DLD1 (cell line): Measurements from ENCODE around the gene COL26A1.
"Not testable (repeated sequence)": the region's sequence is repeated elsewhere in the genome, so short reads cannot be mapped to it uniquely, and the experiment has no call there.

Source experiments
- in situ Hi-C: cut with HindIII; loops from 2 replicates; pipeline ENCODE4 v1.10.0; 2017; ENCODE audit warnings: low sequenced_read_pairs

The COL26A1 gene

GRCh38 chr7:101436857-101437576, 74.3 kb downstream of the COL26A1 start:
- in situ Hi-C loops, result no loop called here

- in situ Hi-C loops, result no loop called here
Measured at GRCh38 chr7:101441890-101442289, 79.2 kb downstream of the COL26A1 start.

GRCh38 chr7:101442426-101443070, 79.9 kb downstream of the COL26A1 start:
- in situ Hi-C loops, result no loop called here

GRCh38 chr7:101450064-101450463, 87.4 kb downstream of the COL26A1 start:
- in situ Hi-C loops, result no loop called here

GRCh38 chr7:101453617-101454016, 90.9 kb downstream of the COL26A1 start:
- in situ Hi-C loops, result no loop called here

GRCh38 chr7:101457001-101457750, 94.5 kb downstream of the COL26A1 start:
- in situ Hi-C loops, result no loop called here

GRCh38 chr7:101465131-101465530, 102.5 kb downstream of the COL26A1 start:
- in situ Hi-C loops, result no loop called here

GRCh38 chr7:101465576-101466196, 103.0 kb downstream of the COL26A1 start:
- in situ Hi-C loops, result no loop called here

- in situ Hi-C loops, result no loop called here
Measured at GRCh38 chr7:101466871-101467270, 104.2 kb downstream of the COL26A1 start.

GRCh38 chr7:101468546-101469275, 106.0 kb downstream of the COL26A1 start:
- in situ Hi-C loops, result no loop called here

GRCh38 chr7:101470668-101471487, 108.2 kb downstream of the COL26A1 start:
- in situ Hi-C loops, result no loop called here

GRCh38 chr7:101474178-101474577, 111.5 kb downstream of the COL26A1 start:
- in situ Hi-C loops, result no loop called here

- in situ Hi-C loops, result not testable (repeated sequence)
Measured at GRCh38 chr7:101475691-101476090, 113.0 kb downstream of the COL26A1 start.

- in situ Hi-C loops, result no loop called here
Measured at GRCh38 chr7:101479217-101479616, 116.5 kb downstream of the COL26A1 start.

GRCh38 chr7:101486056-101486432, 123.4 kb downstream of the COL26A1 start:
- in situ Hi-C loops, result not testable (repeated sequence)

GRCh38 chr7:101486433-101487104, 123.9 kb downstream of the COL26A1 start:
- in situ Hi-C loops, result no loop called here

GRCh38 chr7:101487105-101487458, 124.4 kb downstream of the COL26A1 start:
- in situ Hi-C loops, result no loop called here

- in situ Hi-C loops, result no loop called here
Measured at GRCh38 chr7:101487753-101488152, 125.1 kb downstream of the COL26A1 start.

- in situ Hi-C loops, result no loop called here
Measured at GRCh38 chr7:101488826-101489572, 126.3 kb downstream of the COL26A1 start.
